ENCODE results near the gene HMOX2.

HMOX2 gene

GRCh38 chr16:4475880-4476788 lies at the start of gene HMOX2:
TSS of gene HMOX2 (plus strand) at chr16:4476398. CDS start at chr16:4505525, 29,127 bp downstream.
- DNase-seq (ENCODE audit: low read depth), result peak; percentile 86

GRCh38 chr16:4426722-4427372 lies 49.4 kb upstream of the HMOX2 start:
- no peak for DNase-seq (ENCODE audit: low read depth)

DNA sequence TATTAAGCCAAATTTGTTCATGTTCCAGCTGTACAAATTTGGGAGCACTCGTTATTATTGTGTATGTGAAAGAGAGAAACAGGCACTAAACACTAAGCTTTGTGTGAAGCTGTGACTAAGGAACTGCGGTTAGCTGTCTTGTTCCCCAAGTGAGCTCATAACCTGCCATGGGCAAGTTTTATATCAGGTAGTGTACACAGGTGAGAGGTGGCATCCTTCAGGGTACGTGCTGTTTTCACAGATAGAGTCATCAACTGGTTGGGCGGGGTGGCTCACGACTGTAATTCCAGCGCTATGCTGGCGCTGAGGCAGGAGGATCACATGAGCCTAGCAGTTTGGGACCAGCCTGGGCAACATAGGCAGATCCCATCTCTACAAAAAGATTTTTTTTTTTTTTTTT lies 47.7 kb upstream of the HMOX2 start:
- no peak for DNase-seq (ENCODE audit: low read depth)

GRCh38 chr16:4431023-4431422 lies 45.2 kb upstream of the HMOX2 start:
- no peak for DNase-seq (ENCODE audit: low read depth)

DNA sequence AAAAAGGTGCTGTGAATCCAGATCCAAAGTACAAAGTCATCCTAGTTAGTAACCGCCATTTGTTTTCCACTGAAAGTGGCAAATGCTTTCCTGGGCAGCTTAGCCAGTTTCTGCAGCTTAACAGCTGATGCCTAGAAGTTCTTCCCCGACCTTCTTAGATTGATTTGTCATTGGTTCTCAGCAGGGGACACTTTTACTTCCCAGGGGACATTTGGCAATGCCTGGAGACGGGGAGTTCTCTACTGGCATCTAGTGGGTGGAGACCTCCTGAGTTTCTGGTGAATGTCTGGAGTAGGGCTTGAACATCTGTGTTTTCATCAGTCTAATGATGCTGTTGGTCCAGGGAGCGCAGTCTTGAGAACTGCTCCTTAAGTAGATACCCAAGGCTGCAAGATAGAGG lies 43.0 kb upstream of the HMOX2 start:
- DNase-seq (ENCODE audit: low read depth), result no peak

DNA sequence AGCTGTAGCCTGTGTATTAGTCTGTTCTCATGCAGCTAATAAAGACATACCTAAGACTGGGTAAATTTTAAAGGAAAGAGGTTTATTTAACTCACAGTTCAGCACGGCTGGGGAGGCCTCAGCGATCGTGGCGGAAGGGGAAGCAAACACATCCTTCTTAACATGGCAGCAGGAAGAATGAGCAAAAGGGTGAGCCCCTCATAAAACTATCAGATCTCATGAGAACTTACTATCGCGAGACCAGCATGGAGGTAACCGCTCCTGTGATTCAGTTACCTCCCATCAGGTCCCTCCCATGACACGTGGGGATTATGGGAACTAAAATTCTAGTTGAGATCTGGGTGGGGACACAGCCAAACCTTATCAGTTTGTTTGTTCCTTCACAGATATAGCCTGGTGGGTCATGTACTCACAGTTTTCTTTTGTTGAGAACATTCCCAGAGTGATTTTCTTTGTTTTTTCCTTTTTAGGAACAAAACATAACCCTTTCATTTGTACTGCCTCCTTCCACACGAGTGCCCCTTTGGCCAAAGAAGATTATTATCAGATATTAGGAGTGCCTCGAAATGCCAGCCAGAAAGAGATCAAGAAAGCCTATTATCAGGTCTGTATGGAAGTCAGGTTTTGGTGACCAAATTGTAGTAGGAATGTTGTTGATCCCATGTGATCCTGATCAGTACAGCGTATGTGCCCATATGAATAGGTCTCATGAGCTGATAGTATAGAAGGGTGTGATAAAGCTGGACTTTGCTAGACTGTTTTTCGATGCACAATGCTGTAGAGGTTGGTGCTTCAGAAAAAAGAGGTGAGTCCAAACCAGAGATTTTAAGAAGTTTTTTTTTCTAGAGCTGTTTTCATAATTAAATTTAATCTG lies 42.0 kb upstream of the HMOX2 start:
- DNase-seq (ENCODE audit: low read depth), result no peak

GRCh38 chr16:4435337-4436067 lies 40.7 kb upstream of the HMOX2 start:
- DNase-seq (ENCODE audit: low read depth), result no peak

DNA sequence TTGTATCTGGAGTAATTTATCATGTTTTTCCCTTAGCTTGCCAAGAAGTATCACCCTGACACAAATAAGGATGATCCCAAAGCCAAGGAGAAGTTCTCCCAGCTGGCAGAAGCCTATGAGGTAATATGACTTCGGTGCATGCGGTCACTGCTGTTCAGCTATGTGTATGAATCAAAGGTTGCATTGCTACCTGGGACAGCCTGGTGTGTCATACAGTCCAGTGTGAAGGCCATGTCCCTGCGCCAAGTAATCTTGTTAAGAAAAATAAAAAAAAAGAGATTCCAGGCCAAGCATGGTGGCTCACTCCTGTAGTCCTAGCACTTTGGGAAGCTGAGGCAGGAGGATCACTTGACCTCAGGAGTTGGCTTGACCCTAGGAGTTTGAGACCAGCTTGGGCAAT lies 38.8 kb upstream of the HMOX2 start:
- DNase-seq (ENCODE audit: low read depth), result no peak

GRCh38 chr16:4442371-4442770 lies 33.8 kb upstream of the HMOX2 start:
- DNase-seq (ENCODE audit: low read depth), result no peak

DNA sequence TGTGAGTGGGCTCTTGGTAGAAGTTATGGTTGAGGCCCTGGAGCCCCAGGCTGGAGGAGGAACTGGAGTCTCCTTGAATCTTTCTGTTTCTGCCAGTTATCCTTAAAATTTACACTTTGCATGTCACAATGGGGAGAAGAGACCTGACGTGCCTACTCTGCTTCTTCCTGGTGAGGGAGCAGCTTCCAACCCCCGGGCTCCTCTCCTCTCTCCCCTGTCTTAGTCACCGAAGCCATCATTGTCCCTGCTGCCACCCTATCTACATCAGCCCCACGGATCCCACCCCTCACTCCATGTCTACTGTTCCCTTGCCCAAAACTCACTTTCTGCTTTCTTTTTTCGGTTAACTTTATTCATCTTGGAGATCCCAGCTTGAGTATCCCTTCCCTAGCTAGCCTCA lies 32.9 kb upstream of the HMOX2 start:
- DNase-seq (ENCODE audit: low read depth), result no peak

- no peak for DNase-seq (ENCODE audit: low read depth)
These were observed 32.2 kb upstream of the HMOX2 start for GRCh38 chr16:4443986-4444385.

DNA sequence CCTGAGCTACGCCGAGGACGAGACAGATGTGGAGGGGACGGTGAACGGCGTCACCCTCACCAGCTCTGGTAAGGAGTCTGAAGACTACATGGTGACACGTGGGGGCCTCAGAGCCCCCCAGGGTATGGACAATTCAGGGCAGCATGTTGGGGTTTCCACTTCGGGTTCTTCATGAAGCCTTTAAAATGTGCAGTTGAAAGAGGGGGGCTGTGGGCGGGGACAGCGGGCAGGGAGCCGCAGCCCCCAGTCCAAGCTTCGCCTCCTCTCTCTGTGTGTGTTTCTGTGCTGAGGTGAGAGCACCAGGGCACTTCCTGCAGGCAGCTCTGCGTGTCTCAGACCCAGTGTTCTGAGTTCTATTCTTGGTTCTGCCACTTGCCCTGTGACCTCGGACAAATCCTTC lies 25.8 kb upstream of the HMOX2 start:
- DNase-seq (ENCODE audit: low read depth), result no peak

DNA sequence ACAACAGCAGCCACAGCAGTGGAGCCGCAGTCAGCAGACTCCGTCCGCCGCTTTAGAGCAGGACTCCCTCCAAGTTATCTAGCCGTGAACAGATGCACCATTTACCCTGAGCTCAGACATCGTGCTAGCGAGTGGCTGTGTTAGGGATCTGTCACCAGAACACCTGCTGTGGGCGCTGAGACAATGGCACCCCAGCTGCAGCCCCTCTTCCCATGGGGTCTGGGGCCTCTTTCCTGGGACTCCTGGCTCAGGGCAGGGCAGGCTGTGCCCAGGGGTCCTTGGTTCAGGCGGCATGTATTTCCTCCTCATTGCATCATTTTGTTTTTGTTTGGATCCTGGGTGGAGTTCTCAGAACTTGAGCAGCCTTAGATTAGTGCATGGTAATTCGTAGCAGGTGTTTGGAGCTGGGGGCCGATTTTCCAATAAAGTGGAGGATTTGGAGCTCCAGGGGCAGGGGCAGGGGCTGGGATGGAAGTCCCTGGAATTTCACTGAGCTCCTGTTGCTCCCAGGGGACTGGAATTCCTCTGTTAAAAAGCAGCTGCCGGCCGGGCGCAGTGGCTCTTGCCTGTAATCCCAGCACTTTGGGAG lies 25.2 kb upstream of the HMOX2 start:
- DNase-seq (ENCODE audit: low read depth), result no peak

DNA sequence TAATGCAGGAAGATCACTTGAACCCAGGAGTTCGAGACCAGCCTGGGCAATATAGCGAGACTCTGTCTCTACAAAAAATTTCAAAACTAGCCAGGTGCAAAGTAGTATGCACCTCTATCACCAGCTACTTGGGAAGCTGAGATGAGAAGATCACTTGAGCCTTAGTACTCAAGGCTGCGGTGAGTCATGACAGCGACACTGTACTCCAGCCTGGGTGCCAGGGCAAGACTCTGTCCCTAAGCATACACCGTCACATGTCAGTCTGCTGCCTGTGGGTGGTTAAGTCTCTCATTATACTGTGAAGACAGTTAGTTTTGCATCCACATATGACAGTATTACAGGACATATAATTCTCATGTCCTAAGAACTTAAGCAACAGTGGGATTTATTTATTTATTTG lies 23.5 kb upstream of the HMOX2 start:
- no peak for DNase-seq (ENCODE audit: low read depth)

DNA sequence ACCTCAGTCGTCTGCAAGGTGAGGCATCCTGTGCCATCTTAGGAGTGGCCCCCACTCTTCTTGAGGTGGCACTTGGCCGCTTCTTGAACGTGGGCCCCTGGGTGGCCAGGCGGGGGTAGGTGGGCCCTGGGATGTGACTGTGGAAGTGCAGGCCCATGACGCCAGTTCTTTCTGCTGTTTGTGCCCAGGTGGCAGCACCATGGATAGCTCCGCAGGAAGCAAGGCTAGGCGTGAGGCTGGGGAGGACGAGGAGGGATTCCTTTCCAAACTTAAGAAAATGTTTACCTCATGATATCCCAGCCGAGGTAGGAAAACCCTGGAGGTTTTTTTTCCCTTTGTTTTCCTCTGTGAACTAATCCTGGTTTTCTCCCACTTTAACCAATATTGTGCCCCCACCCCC lies 21.6 kb upstream of the HMOX2 start:
- DNase-seq (ENCODE audit: low read depth), result no peak

DNA sequence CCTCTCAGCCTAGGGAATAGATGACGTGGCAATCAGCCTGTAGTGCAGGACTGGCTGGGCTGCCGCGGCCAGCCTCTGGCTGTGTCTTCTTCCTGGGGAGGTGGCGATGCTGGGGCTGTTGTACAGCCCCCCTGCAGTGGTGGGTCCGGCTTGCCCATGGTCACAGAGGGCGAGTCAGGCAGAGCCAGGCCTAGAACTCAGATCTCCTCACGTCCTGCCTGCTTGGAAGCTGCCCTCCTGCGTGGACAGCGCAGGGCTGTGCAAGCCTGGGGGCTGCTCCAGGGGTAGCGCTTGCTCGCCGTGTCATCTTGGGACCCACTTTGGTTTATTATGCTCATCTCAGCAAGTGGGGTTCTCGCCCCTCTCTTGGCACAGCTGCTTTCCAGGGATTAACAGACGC lies 21.1 kb upstream of the HMOX2 start:
- no peak for DNase-seq (ENCODE audit: low read depth)

DNA sequence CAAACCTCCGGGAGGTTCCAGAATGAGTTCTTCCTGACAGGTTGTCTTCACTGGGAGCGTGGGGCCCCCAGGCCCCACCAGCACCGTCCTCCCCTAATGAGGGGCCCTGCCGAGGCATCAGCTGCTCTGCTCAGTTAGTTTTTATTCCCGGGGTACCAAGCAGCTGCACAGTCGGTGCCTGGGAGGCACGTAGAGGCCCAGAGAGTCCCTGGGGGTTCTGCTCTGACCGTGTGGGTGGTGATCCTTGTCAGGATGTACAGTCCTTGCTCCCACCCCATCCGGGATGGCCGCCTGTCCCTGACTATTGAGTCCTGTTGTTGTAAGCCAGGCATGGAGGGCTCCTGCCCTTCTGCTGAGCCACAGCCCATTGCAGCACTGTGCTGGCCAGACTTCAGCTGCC lies 20.2 kb upstream of the HMOX2 start:
- no peak for DNase-seq (ENCODE audit: low read depth)

GRCh38 chr16:4460936-4461249 lies 15.3 kb upstream of the HMOX2 start:
- no peak for DNase-seq (ENCODE audit: low read depth)

DNA sequence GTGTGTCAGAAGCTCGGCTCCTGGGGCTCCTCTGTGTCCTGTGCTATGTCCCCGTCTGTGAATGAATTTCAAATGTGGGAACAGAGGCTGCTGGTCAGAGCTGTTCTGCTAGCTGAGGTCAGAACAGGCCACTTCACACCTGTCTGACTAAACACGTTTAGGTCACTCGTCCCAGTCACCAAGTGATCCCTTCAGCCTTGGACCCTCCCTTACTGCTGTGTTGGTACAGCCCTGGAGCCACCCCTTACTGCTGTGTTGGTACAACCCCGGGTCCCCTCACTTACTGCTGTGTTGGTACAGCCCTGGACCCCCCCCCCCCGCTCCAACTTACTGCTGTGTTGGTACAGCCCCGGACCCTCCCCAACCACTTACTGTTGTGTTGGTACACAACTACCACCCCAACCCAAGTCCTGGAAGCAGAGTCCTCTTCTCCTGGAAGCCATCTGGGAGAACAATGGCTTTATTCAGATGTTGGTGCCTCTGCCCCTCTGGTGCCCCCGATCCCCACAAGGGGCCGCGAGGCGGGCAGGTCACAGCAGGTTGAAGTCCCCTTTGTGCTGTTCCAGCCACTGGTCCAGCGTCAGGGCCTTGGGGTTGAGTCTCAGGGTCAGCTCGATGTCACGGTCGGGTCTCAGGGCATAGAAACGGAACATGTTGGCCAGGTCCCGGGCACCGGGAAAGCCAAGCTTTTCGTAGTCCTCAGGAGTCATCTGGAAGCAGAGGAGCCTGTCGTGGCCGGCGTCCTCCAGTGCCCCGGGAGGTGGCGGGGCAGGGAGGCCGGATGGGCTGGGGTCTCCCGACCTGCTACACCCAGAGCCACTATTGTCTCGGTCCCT lies 14.7 kb upstream of the HMOX2 start:
- no peak for DNase-seq (ENCODE audit: low read depth)

DNA sequence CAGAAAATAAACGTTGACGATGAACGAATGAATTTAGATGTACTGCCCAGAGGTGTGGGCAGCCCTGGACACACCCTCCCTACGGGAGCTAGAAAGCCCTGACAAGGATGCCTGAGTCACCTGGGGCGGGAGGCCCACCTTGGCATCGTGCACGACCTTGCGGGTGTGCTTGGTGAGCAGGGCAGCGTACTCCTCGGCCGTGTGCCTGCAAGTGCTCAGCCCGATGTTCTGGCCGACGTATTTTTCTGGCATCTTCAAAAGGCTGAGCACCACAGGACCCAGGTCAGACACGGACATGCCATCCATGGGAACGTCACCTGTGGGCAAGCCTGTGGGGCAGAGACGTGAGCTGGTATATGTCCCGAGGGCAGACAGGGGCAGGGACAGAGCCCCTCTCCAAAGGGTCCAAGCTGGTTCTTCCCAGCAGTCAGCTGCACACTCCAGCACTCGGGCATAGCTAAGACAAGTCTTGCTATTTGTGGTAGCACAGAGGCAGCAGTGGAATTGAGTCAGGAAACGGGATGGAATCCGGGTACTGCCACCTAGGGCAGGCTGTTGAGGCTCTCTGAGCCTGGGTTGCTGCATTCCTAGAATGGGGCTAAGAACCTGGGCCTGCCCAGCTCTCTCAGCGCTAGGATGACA lies 12.6 kb upstream of the HMOX2 start:
- no peak for DNase-seq (ENCODE audit: low read depth)

Measured in stimulated activated CD8-positive, alpha-beta memory T cell treated with anti-CD3 and anti-CD28 coated beads, Interleukin-15, amount 100 ng/mL, for 1 hour (primary cell).